ENCODE measurements around the gene OR2F2. TPM values are rescaled to one million over a fixed set of nuclear protein-coding genes. Genes with fewer than 3 reads are reported as not detected.

The OR2F2 gene
- total RNA-seq, 1 experiment from 2014 or later, result not detected

GRCh38 chr7:143958781-143959180, 23.7 kb downstream of the OR2F2 start:
- DNase-seq (ENCODE audit: low read depth, low spot score), result no peak
- in situ Hi-C loops (cut with HindIII; ENCODE audit: low pct_unique_long_range_greater_than_20kb, low sequenced_read_pairs), result no loop called here

DNA sequence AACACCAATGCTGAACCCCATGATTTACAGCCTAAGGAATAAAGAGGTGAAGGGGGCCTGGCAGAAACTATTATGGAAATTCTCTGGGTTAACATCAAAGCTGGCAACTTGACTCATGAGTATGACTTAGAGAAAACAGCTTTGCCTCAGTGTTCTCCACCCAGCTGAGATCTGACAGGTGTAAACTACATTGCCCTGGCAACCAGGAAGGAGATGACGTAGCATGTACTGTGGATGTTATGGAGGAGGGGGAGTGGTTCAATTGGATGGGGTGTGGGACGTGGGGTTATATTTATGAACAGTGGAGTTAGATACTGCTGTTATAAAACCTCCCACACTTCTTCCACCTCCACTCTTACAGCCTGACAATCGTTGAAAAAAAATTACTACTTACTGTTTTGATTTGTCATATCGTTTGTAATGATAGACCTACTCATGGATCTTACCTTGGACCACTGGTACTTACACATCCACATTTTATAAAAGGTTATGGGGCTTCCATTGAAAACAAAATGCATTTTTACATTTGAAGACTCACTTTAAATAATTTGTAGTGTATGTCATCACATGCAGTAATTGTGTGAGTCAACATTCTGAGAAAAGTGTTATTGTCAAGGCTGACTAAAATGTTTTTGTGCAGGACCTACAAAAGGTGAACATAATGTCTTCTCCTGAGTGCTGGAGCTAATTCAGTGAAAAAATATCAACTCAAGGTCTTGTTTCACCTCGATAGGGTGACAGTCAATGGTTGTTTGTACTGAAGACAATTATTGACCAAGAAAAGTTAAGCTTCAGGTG, 26.0 kb downstream of the OR2F2 start:
- in situ Hi-C loops (cut with HindIII; ENCODE audit: low pct_unique_long_range_greater_than_20kb, low sequenced_read_pairs), result no loop called here
- no peak for DNase-seq (ENCODE audit: low read depth, low spot score)

GRCh38 chr7:143965280-143965679, 30.2 kb downstream of the OR2F2 start:
- no peak for DNase-seq (ENCODE audit: low read depth, low spot score)
- in situ Hi-C loops (cut with HindIII; ENCODE audit: low pct_unique_long_range_greater_than_20kb, low sequenced_read_pairs), result no loop called here

DNA sequence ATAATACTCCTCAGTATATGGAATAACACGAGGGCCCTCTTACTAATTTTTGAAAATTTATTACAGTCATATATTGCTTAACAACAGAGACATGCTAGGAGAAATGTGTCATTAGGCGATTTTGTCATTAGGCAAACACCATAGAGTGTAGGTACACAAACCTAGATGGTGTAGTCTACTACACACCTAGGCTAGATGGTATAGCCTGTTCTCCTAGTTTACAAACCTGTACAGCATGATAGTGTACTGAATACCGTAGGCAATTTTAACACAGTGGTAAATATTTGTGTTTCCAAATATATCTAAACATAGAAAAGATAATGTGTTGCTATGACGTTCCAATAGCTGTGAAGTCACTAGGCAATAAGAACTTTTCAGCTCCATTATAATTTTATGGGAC, 32.4 kb downstream of the OR2F2 start:
- in situ Hi-C loops (cut with HindIII; ENCODE audit: low pct_unique_long_range_greater_than_20kb, low sequenced_read_pairs), result no loop called here

GRCh38 chr7:143973870-143974416, 38.9 kb downstream of the OR2F2 start:
- no peak for DNase-seq (ENCODE audit: low read depth, low spot score)
- in situ Hi-C loops (cut with HindIII; ENCODE audit: low pct_unique_long_range_greater_than_20kb, low sequenced_read_pairs), result no loop called here

More for the DNA sequence above, 32.4 kb downstream of the OR2F2 start:
- no peak for DNase-seq (ENCODE audit: low read depth, low spot score)

GRCh38 chr7:143974459-143974858, 39.4 kb downstream of the OR2F2 start:
- DNase-seq (ENCODE audit: low read depth, low spot score), result no peak
- in situ Hi-C loops (cut with HindIII; ENCODE audit: low pct_unique_long_range_greater_than_20kb, low sequenced_read_pairs), result no loop called here

- in situ Hi-C loops (cut with HindIII; ENCODE audit: low pct_unique_long_range_greater_than_20kb, low sequenced_read_pairs), result no loop called here
- no peak for DNase-seq (ENCODE audit: low read depth, low spot score)
These were observed 40.6 kb downstream of the OR2F2 start for GRCh38 chr7:143975617-143976016.

- in situ Hi-C loops (cut with HindIII; ENCODE audit: low pct_unique_long_range_greater_than_20kb, low sequenced_read_pairs), result no loop called here
- no peak for DNase-seq (ENCODE audit: low read depth, low spot score)
These were observed 43.6 kb downstream of the OR2F2 start for GRCh38 chr7:143978585-143978984.

DNA sequence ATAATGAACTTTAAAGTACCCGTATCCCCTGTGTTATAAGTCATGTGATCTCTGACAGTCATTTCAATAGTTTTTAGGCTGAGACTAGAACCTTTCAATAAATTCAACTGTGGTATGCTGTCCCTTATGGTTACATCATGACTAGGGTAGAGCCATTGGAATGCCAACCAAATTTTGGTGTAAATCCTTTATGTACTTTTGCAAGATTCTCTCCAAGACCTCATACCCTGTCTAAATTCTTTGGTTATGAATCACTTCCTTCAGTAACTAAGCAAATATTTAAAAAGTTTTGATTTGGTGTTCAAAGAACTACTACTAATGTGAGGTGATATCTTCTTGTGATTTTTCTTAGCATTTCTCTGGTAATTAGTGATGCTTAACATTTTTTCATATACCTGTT, 44.3 kb downstream of the OR2F2 start:
- in situ Hi-C loops (cut with HindIII; ENCODE audit: low pct_unique_long_range_greater_than_20kb, low sequenced_read_pairs), result no loop called here
- DNase-seq (ENCODE audit: low read depth, low spot score), result no peak

DNA sequence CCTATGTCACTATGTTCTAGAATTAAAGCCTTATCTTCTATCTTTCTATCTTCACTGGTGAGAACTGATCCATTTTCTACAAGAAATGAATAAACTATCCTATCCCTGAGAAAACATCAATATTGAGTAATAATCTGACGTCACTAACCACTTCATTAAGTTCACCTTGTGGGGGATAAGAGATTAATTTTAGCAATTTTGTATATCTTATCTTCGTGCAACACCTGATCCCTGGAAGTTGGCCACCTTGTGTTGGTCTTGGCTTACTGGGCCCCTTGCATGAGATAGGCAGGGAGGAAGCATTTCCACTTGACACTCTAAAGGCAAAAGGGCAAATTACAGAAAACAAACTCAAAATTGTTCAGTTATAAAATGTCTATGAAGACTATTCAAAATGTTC, 45.0 kb downstream of the OR2F2 start:
- in situ Hi-C loops (cut with HindIII; ENCODE audit: low pct_unique_long_range_greater_than_20kb, low sequenced_read_pairs), result no loop called here
- DNase-seq (ENCODE audit: low read depth, low spot score), result no peak

DNA sequence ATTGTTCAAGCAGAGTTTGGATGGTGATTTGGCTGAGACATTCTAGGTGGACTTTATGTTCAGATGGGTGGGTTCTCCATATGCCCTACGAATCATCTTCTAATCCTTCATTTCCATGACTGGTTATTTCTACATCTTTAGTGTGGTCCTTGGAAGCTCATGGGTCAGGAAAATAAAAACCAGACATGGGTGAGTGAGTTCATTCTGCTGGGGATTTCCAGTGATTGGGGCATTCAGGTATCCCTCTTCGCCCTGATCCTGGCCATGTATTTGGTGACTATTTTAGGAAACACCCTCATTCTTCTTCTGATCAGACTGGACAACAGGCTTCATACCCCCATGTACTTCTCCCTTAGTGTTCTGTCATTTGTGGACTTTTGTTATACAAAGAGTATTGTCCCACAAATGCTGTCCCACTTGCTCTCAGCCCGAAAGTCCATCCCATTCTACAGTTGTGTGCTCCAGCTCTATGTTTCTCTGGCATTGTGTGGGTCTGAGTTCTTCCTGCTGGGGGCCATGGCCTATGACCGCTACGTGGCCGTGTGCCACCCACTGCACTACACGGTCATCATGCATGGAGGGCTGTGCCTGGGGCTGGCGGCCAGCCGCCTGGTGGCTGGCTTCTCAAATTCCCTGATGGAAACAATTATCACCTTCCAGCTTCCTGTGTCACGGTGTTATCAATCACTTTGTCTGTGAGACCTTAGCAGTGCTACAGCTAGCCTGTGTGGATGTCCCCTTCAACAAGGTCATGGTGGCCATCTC, 45.9 kb downstream of the OR2F2 start:
- DNase-seq (ENCODE audit: low read depth, low spot score), result no peak
- in situ Hi-C loops (cut with HindIII; ENCODE audit: low pct_unique_long_range_greater_than_20kb, low sequenced_read_pairs), result no loop called here

- in situ Hi-C loops (cut with HindIII; ENCODE audit: low pct_unique_long_range_greater_than_20kb, low sequenced_read_pairs), result no loop called here
These were observed 48.9 kb downstream of the OR2F2 start for GRCh38 chr7:143983960-143984359.

More at GRCh38 chr7:143983960-143984359, 48.9 kb downstream of the OR2F2 start:
- DNase-seq (ENCODE audit: low read depth, low spot score), result no peak

Other genes with a start within 250 kb of the OR2F2 start
- not detected in 2 replicates for gene CTAGE6, start 177.5 kb upstream of the OR2F2 start, total RNA-seq (2014; rRNA removed; shearing (Covaris generic))
- gene TCAF1, start 33.1 kb upstream of the OR2F2 start, total RNA-seq (2014; rRNA removed; shearing (Covaris generic)), result 21.2 and 25.9 TPM in 2 replicates
- gene OR2F1, start 19.6 kb downstream of the OR2F2 start, total RNA-seq (2014; rRNA removed; shearing (Covaris generic)), result not detected in 2 replicates
- not detected in 2 replicates for gene OR6B1, start 65.1 kb downstream of the OR2F2 start, total RNA-seq (2014; rRNA removed; shearing (Covaris generic))
- under 0.01 TPM in 1 of 2 replicates, not detected in the other for gene OR2A5, start 113.7 kb downstream of the OR2F2 start, total RNA-seq (2014; rRNA removed; shearing (Covaris generic))
- not detected in 2 replicates for gene OR2A25, start 134.6 kb downstream of the OR2F2 start, total RNA-seq (2014; rRNA removed; shearing (Covaris generic))
- gene OR2A12, start 151.0 kb downstream of the OR2F2 start, total RNA-seq (2014; rRNA removed; shearing (Covaris generic)), result not detected in 2 replicates
- gene OR2A2, start 174.3 kb downstream of the OR2F2 start, total RNA-seq (2014; rRNA removed; shearing (Covaris generic)), result not detected in 2 replicates
- not detected in 2 replicates for gene OR2A14, start 187.9 kb downstream of the OR2F2 start, total RNA-seq (2014; rRNA removed; shearing (Covaris generic))
- gene CTAGE4, start 248.2 kb downstream of the OR2F2 start, total RNA-seq (2014; rRNA removed; shearing (Covaris generic)), result not detected in 2 replicates

All from SK-MEL-5 (cell line).